PFSK-1 (cell line): ENCODE measurements around the gene NSFL1C.

ENCODE experiments used
- FOXP2 ChIP-seq: optimal IDR thresholded peaks from 2 replicates; pipeline ENCODE3; 2011; ENCODE audit warnings: borderline replicate concordance, control low read depth, inconsistent platforms; ENCODE audit not compliant: insufficient read depth; ENCODE audit errors: extremely low read length, extremely low read depth
- POLR2AphosphoS5 ChIP-seq: IDR thresholded peaks from 2 replicates; pipeline ENCODE4 v1.6.1; 2012; ENCODE audit warnings: low read depth, mild to moderate bottlenecking, control low read depth, low read length, moderate library complexity
- REST ChIP-seq, 2 experiments: IDR thresholded peaks; 2 replicates each; pipeline versions ENCODE4 v1.6.1 to v1.8.0; 2011 to 2012; ENCODE audit warnings: low read depth in 2 of 2, low read length in 2 of 2, control low read depth in 1 of 2, inconsistent platforms in 1 of 2, mild to moderate bottlenecking in 1 of 2, moderate library complexity in 1 of 2; ENCODE audit not compliant: insufficient read depth in 1 of 2
- SIN3A ChIP-seq: IDR thresholded peaks from 2 replicates; pipeline ENCODE4 v1.6.1; 2012; ENCODE audit warnings: mild to moderate bottlenecking, low read length, moderate library complexity, borderline replicate concordance; ENCODE audit not compliant: insufficient read depth
- TAF1 ChIP-seq: IDR thresholded peaks from 2 replicates; pipeline ENCODE4 v1.6.1; 2012; ENCODE audit warnings: low read length, control low read depth, borderline replicate concordance; ENCODE audit not compliant: insufficient read depth

The NSFL1C gene

DNA sequence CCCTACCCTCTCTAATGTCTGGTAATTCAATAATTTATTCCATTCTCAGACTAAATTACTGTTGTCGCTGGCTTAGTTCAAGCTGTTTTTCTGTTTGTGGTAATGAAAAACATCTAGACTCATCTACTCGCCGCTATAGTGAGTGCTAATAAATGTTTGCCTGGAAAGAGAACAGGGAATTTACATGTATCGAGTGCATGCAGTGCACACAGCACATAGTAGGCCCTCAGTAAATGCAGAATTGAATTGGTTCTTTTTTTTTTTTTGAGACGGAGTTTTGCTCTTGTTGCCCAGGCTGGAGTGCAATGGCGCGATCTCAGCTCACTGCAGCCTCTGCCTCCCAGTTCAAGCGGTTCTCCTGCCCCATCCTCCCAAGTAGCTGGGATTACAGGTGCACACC, 7.7 kb upstream of the NSFL1C start:
- TF ChIP-seq FOXP2 (no peak), POLR2AphosphoS5 (no peak), TAF1 (no peak), REST (IDR thresholded peaks at IDR 0.05; ENCODE audit: insufficient read depth in 1 of 2, low read depth in 2 of 2, low read length in 2 of 2) (no peak), SIN3A (no peak)

- TF ChIP-seq TAF1 = no peak
- TF ChIP-seq SIN3A = no peak
- no peak for TF ChIP-seq REST (IDR thresholded peaks at IDR 0.05; ENCODE audit: insufficient read depth in 1 of 2, low read depth in 2 of 2, low read length in 2 of 2)
- TF ChIP-seq POLR2AphosphoS5 = no peak
- TF ChIP-seq FOXP2 = no peak
These were observed 6.9 kb upstream of the NSFL1C start for GRCh38 chr20:1473246-1474220.

DNA sequence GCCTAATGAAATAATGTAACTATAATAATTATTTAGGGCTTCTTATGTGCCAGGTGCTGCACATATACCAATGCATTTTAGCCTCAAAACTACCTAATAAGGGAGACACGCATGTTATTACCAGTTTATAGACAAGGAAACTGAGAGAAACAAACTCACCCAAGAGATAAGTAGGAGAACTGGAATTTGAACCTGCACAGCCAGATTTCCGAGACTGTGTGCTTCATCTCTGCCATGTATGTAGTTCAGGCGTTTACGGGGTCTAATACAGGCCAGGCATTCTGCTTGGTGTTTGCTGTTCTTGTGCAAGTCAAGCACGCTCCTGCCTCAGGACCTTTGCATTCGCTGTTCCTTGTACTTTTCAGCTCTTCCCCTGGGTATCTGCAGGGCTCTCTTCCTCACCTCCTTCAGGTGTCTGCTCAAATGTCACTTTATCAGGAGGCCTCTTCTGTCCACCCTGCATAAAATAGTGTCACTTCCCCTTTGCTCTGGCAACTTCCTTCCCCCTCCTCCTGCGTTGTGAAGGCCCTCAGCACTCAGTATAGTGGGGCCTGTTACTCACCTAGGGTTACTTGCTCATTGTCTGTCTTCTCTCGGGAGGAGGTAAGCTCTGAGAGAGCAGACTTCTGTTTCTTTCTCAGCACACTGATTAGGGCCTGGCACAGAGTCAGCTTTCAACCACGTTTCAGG, 6.1 kb upstream of the NSFL1C start:
- no peak for TF ChIP-seq FOXP2

DNA sequence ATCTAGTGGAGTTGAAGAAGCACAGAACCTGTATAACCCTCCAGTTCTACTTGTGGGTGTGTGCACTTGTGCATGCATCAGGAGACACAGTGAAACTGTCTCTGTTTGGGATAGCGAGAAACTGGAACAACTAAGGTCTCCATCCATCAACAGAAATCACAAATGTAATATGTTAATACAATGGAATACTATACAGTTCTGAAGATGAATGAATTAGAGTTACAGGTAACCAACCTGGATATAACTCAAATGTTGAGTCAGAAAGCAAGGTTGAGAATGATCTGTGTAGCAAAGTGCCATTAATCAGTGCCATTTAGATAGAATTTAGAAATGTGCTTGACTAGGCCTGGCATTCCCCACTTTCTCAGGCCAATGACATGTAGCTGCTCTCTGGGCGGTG, 4.6 kb upstream of the NSFL1C start:
- TF ChIP-seq REST (IDR thresholded peaks at IDR 0.05; ENCODE audit: insufficient read depth in 1 of 2, low read depth in 2 of 2, low read length in 2 of 2) (no peak), SIN3A (no peak), FOXP2 (no peak), TAF1 (no peak), POLR2AphosphoS5 (no peak)

- TF ChIP-seq TAF1 (no peak), FOXP2 (peak; percentile 24)
These were observed 3.4 kb upstream of the NSFL1C start for GRCh38 chr20:1469925-1470571.
